ENCODE data around the gene PCDHGB5.

PCDHGB5 gene

GRCh38 chr5:141434006-141434405 is 36.3 kb downstream of the PCDHGB5 start:
- no peak overlapping the region for H3K4me3 ChIP-seq (ENCODE audit: low read depth, low read length)

GRCh38 chr5:141437221-141437620 is 39.5 kb downstream of the PCDHGB5 start:
- no peak for TF ChIP-seq CTCF (IDR thresholded peaks at IDR 0.05)
- H3K36me3 ChIP-seq (ENCODE audit: control insufficient read depth, insufficient read depth, low read length): no peaks in the 10 kb centered on the region
- no peak overlapping the region for H3K4me3 ChIP-seq (ENCODE audit: low read depth, low read length)
- H2AFZ ChIP-seq: no peak overlapping the region
- no peak overlapping the region for H3K27ac ChIP-seq
- H3K9ac ChIP-seq: no peak overlapping the region
- H3K4me2 ChIP-seq (ENCODE audit: low read length): no peak overlapping the region
- H3K27me3 ChIP-seq (ENCODE audit: control insufficient read depth, insufficient read depth, low read length): no peaks in the 10 kb centered on the region
- H3K79me2 ChIP-seq: peaks cover 10% of the 10 kb centered on the region
- H3K4me1 ChIP-seq: no peaks in the 10 kb centered on the region
- H3K9me3 ChIP-seq (ENCODE audit: control insufficient read depth, low read length): no peaks in the 10 kb centered on the region

More at GRCh38 chr5:141434006-141434405, 36.3 kb downstream of the PCDHGB5 start:
- no peaks in the 10 kb centered on the region for H3K27me3 ChIP-seq (ENCODE audit: control insufficient read depth, insufficient read depth, low read length)
- H3K4me1 ChIP-seq: no peaks in the 10 kb centered on the region
- no peak overlapping the region for H3K27ac ChIP-seq
- no peak for TF ChIP-seq CTCF (IDR thresholded peaks at IDR 0.05)
- peaks cover 5% of the 10 kb centered on the region for H3K79me2 ChIP-seq
- H3K4me2 ChIP-seq (ENCODE audit: low read length): no peak overlapping the region
- H2AFZ ChIP-seq: no peak overlapping the region
- no peaks in the 10 kb centered on the region for H3K9me3 ChIP-seq (ENCODE audit: control insufficient read depth, low read length)
- H3K9ac ChIP-seq: no peak overlapping the region
- H3K36me3 ChIP-seq (ENCODE audit: control insufficient read depth, insufficient read depth, low read length): no peaks in the 10 kb centered on the region

GRCh38 chr5:141439411-141440141 is 41.8 kb downstream of the PCDHGB5 start:
- no peak overlapping the region for H3K9ac ChIP-seq
- no peak overlapping the region for H2AFZ ChIP-seq
- TF ChIP-seq CTCF (IDR thresholded peaks at IDR 0.05): no peak
- no peaks in the 10 kb centered on the region for H3K4me1 ChIP-seq
- no peak overlapping the region for H3K27ac ChIP-seq
- H3K4me2 ChIP-seq (ENCODE audit: low read length): no peak overlapping the region
- H3K27me3 ChIP-seq (ENCODE audit: control insufficient read depth, insufficient read depth, low read length): no peaks in the 10 kb centered on the region
- H3K36me3 ChIP-seq (ENCODE audit: control insufficient read depth, insufficient read depth, low read length): no peaks in the 10 kb centered on the region
- H3K4me3 ChIP-seq (ENCODE audit: low read depth, low read length): no peak overlapping the region
- H3K9me3 ChIP-seq (ENCODE audit: control insufficient read depth, low read length): no peaks in the 10 kb centered on the region
- H3K79me2 ChIP-seq: peaks cover 10% of the 10 kb centered on the region

- H3K4me3 ChIP-seq (ENCODE audit: low read depth, low read length): no peak overlapping the region
- H3K27me3 ChIP-seq (ENCODE audit: control insufficient read depth, insufficient read depth, low read length): no peaks in the 10 kb centered on the region
- no peaks in the 10 kb centered on the region for H3K9me3 ChIP-seq (ENCODE audit: control insufficient read depth, low read length)
- no peaks in the 10 kb centered on the region for H3K4me1 ChIP-seq
- no peak for TF ChIP-seq CTCF (IDR thresholded peaks at IDR 0.05)
- no peak overlapping the region for H3K9ac ChIP-seq
- no peak overlapping the region for H2AFZ ChIP-seq
- no peak overlapping the region for H3K4me2 ChIP-seq (ENCODE audit: low read length)
- no peaks in the 10 kb centered on the region for H3K36me3 ChIP-seq (ENCODE audit: control insufficient read depth, insufficient read depth, low read length)
- no peak overlapping the region for H3K27ac ChIP-seq
- peaks cover 10% of the 10 kb centered on the region for H3K79me2 ChIP-seq
These were observed 42.6 kb downstream of the PCDHGB5 start for GRCh38 chr5:141440341-141440740.
